Measurements from ENCODE around the gene EIF2A.

- TF ChIP-seq CTCF (conservative IDR thresholded peaks at IDR 0.05): no peak
- TF ChIP-seq ZFX (IDR thresholded peaks at IDR 0.05): no peak
Observed at GRCh38 chr3:150519026-150519425, 27.6 kb upstream of the EIF2A start.

Data from C4-2B (cell line).